Epidermal melanocyte (primary cell): ENCODE data around the gene JMJD6.
"Not testable (repeated sequence)": the region's sequence is repeated elsewhere in the genome, so short reads cannot be mapped to it uniquely, and the experiment has no call there.

ENCODE experiments used
- DNase-seq: peaks from one replicate; pipeline ENCODE4 v3.0.0; 2011; ENCODE audit warnings: low spot score; ENCODE audit not compliant: insufficient read length

The JMJD6 gene

GRCh38 chr17:76736349-76737081 is 10.1 kb upstream of the JMJD6 start:
- no peak for DNase-seq

GRCh38 chr17:76735586-76736348 is 9.4 kb upstream of the JMJD6 start:
- DNase-seq = no peak

GRCh38 chr17:76735006-76735405 is 8.6 kb upstream of the JMJD6 start:
- DNase-seq = no peak

- no peak for DNase-seq
These were observed 7.9 kb upstream of the JMJD6 start for GRCh38 chr17:76734080-76734840.

DNA sequence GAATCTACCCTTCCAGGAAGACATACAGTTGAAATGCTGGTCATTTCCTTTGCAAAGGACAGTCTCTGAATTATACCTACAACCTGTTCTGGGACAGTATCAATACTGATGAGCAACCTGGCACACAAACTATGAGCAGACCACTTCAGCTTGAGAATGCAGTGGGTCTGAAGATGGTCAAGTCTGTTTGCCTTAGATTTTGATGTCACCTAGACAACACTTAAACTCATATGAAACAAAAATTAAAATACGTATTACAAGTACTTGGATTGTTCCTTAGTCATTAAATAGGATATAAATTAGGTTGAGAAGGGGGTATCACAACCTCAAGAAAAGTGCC is 7.2 kb upstream of the JMJD6 start:
- DNase-seq = no peak

- DNase-seq = no peak
These were observed 6.6 kb upstream of the JMJD6 start for GRCh38 chr17:76732734-76733617.

- DNase-seq = not testable (repeated sequence)
These were observed 5.7 kb upstream of the JMJD6 start for GRCh38 chr17:76731800-76732733.

GRCh38 chr17:76727745-76728456 is 1.5 kb upstream of the JMJD6 start:
- DNase-seq = no peak

DNA sequence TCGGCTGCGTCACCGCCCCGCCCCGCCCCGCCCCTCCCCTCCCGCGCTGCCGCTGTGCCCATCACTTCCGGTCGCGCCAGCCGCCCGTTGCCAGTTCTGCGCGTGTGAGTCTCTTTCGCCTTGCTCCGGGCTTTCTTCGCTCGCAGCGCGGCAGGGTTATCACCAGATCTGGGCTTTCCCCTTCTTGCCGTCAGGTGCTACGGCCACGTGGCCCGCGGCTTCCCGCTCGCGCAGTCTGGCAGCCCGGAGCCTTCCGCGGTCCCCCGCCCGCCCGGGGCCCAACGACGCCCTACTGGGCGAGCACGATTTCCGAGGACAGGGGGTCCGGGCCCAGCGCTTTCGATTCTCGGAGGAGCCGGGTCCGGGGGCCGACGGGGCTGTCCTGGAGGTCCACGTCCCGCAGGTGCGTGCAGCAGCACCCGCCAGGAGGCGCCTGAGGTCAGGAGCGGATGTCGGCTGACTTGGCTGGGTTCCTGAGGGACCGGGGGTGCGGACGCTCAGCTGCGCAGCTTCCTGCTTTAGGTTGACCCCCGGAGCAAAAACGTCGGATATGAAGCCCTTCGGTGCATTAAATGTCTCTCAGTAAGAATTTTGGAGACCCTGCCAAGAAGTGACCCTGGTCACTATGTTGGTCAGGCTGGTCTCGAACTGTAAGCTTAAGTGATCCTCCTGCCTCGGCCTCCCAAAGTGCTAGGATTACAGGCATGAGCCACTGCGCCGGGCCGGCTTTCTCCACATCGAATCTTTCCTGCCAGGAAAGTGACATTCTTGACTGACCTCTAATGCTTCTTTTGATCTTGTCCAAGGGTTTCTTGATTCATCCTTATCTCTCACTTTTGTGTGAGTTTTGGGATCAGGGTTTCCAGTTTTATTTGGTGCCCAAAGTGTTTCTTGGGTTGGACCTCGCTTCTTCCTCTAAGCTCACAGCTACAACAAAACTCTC is 641 bp upstream of the JMJD6 start, which contains the start of gene METTL23:
Gene METTL23, plus strand, starts transcription at position 64 of the 943 bp plus-strand sequence. CDS start 2,872 bp downstream, outside the sequence.
- peak; percentile 57 for DNase-seq

DNA sequence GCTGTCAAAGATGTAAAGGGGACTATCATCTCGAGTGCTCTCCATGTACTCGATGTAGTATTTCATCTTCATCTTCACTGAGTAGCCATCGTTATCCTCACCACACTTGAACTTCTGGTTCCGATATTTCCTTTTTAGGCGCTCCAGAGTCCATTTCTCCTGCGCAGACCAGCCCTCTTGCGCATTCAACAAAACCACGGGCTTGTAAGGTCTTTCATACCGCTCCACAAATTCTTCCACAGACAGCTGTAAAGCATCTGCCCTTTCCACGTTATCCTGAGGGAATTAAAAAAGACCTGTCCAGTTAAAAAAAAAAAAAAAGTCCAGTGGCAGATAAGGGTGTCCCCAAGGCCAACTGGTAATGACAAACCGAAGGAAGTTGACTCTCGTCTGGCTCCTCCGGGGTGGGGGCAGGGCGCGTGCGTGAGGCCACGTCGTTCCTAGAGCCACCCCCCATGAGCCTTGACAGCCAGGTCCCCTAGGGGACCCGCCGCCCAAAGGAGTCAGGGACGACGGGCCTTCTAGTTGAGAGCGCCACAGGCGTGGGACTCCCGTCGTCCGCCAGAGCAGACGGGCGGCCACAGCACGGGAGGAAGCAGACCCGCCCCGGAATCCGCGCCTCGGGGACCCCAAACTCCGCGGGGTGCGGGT is 701 bp downstream of the JMJD6 start:
- peak; percentile 18 for DNase-seq

GRCh38 chr17:76723812-76724211 is 2.6 kb downstream of the JMJD6 start:
- DNase-seq = no peak

DNA sequence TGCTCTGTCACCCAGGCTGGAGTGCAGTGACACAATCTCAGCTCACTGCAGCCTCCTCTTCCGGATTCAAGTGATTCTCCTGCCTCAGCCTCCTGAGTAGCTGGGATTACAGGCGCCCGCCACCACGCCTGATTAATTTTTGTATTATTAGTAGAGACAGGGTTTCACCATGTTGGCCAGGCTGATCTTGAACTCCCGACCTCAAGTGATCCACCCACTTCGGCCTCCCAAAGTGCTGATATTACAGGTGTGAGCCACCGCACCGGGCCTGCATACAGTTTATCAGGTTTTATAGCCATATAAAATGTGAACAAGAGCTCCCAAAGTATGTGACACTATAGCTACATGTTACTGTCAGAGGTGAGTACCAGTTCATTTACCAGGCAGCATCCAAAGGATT is 3.4 kb downstream of the JMJD6 start:
- not testable (repeated sequence) for DNase-seq

DNA sequence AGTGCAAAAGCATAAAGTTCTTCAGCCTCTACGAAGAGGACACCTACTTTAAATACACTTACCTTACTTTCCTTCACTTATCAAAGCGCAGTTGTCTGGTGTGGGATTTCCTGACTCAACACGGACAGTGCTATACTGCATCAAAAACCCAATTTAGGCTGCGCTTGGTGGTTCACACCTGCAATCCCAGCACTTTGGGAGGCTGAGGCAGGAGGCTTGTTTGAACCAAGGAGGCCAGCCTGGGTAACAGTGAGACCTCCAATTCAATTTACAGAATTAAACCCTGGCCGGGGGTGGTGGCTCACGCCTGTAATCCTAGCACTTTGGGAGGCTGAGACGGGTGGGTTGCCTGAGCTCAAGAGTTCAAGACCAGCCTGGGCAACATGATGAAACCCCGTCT is 4.1 kb downstream of the JMJD6 start:
- no peak for DNase-seq

DNA sequence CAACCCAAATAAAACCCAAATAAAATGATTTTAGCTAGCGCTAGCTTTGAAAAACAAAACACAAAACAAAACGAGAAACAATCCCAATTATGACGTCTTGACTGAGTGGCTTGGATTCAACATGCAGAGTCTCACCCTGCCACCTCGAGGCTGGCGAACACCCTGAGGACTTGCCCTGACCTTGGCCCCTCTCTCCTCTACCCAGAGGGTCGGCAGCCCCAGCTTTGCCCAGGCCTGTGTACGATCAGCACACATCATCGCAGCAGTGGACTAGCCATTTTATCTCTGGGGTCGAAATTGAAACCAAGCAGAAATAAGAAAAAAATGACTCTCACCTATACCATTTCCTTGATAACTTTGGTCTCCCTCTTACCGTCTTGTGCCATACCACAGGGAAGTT is 4.9 kb downstream of the JMJD6 start:
- no peak for DNase-seq

DNA sequence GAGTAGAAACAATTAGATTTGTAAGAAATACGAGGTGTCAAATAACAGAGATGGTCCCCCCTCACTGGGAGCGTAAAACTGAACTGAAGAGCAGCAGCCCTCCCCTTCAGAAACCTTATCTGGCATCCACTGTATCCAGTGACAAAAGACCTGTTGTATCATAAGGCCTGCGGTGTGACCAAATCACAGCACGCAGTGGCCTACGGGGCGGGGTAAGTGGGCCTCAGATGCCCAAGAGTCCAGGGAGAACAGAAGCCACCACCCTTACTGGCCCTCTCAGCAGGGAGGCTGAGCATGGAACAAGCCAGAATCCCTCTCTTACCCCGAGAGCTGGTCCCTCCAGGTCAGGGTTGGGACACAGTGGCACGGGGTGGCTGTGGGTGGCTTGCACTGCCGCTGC is 5.5 kb downstream of the JMJD6 start:
- DNase-seq = no peak

GRCh38 chr17:76720211-76720610 is 6.2 kb downstream of the JMJD6 start:
- no peak for DNase-seq

DNA sequence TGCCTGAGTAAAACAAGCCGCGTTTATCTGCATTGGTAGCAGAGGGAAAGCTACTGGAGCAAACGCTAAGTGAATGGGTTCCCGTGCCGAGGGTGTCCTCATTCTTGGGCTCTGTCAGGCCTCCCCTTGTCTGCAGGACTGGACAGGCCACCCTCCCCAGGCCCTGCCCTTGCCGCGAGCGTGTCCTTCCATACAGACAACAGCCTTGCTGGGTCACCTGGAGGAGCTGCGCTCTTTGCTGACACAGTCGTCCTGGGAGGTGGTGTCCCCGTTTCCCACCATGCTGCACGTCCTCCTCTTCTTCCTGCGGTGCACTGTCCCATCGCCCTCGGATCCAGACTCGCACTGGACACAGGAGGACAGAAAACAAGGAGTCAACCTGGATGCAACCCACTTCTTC is 7.9 kb downstream of the JMJD6 start:
- DNase-seq = no peak

- peak; percentile 24 for DNase-seq
These were observed 9.6 kb downstream of the JMJD6 start for GRCh38 chr17:76716839-76717215.
